DMS153 (cell line): ENCODE measurements around the gene CACNA1G.
A peak's percentile ranks its signal among the peaks of the same experiment; 100 is the strongest.

Source experiments
- DNase-seq: peaks from one replicate; lab custom pipeline; 2025; lab: John Stamatoyannopoulos, UW

Gene CACNA1G

GRCh38 chr17:50632637-50633036, 72.1 kb downstream of the CACNA1G start:
- no peak for DNase-seq

- DNase-seq, result no peak
Observed at GRCh38 chr17:50633683-50634082, 73.2 kb downstream of the CACNA1G start.

GRCh38 chr17:50634224-50634914, 73.9 kb downstream of the CACNA1G start, which contains the start of gene ABCC3:
TSS of gene ABCC3 (plus strand) at chr17:50634881. CDS start at chr17:50634937, 56 bp downstream.
- DNase-seq, result no peak

- DNase-seq, result no peak
Observed at GRCh38 chr17:50634915-50635731, 74.6 kb downstream of the CACNA1G start.

GRCh38 chr17:50635732-50635981, 75.1 kb downstream of the CACNA1G start:
- no peak for DNase-seq

- DNase-seq, result no peak
Observed at GRCh38 chr17:50635982-50636803, 75.7 kb downstream of the CACNA1G start.

GRCh38 chr17:50636804-50637195, 76.3 kb downstream of the CACNA1G start:
- DNase-seq, result no peak

- no peak for DNase-seq
Observed at GRCh38 chr17:50637829-50638605, 77.5 kb downstream of the CACNA1G start.

GRCh38 chr17:50638606-50638965, 78.1 kb downstream of the CACNA1G start:
- DNase-seq, result no peak

GRCh38 chr17:50638966-50639713, 78.6 kb downstream of the CACNA1G start:
- DNase-seq, result peak; percentile 81

- no peak for DNase-seq
Observed at GRCh38 chr17:50640686-50641351, 80.3 kb downstream of the CACNA1G start.

- DNase-seq, result peak; percentile 27
Observed at GRCh38 chr17:50641357-50641756, 80.8 kb downstream of the CACNA1G start.

GRCh38 chr17:50642071-50642721, 81.7 kb downstream of the CACNA1G start:
- no peak for DNase-seq

- no peak for DNase-seq
Observed at GRCh38 chr17:50642722-50643656, 82.5 kb downstream of the CACNA1G start.

GRCh38 chr17:50645748-50646682, 85.5 kb downstream of the CACNA1G start:
- no peak for DNase-seq

- DNase-seq, result no peak
Observed at GRCh38 chr17:50647187-50647586, 86.7 kb downstream of the CACNA1G start.

- no peak for DNase-seq
Observed at GRCh38 chr17:50649042-50649908, 88.8 kb downstream of the CACNA1G start.
